Epithelial cell of prostate (primary cell): ENCODE data around the gene AWAT2.
"Not testable (repeated sequence)": the region's sequence is repeated elsewhere in the genome, so short reads cannot be mapped to it uniquely, and the experiment has no call there.

Experiments
- DNase-seq: peaks from one replicate; pipeline ENCODE4 v3.0.0-alpha.2; 2011; ENCODE audit warnings: low read depth, low spot score
- H3K27ac ChIP-seq: fragments of 450-650 bp; 2 replicates; pipeline ENCODE4 v1.5.1; 2017; ENCODE audit warnings: mild to moderate bottlenecking

The AWAT2 gene

GRCh38 chrX:70001708-70002341, 47.9 kb downstream of the AWAT2 start:
- H3K27ac ChIP-seq: no peak overlapping the region
- DNase-seq: no peak

GRCh38 chrX:70001269-70001668, 48.5 kb downstream of the AWAT2 start:
- no peak for DNase-seq
- no peak overlapping the region for H3K27ac ChIP-seq

GRCh38 chrX:69998299-69998698, 51.4 kb downstream of the AWAT2 start:
- DNase-seq, H3K27ac ChIP-seq: not testable (repeated sequence)

GRCh38 chrX:69996113-69996468, 53.6 kb downstream of the AWAT2 start:
- no peak overlapping the region for H3K27ac ChIP-seq
- no peak for DNase-seq

GRCh38 chrX:69995362-69996112, 54.2 kb downstream of the AWAT2 start:
- H3K27ac ChIP-seq: no peak overlapping the region
- DNase-seq: no peak

GRCh38 chrX:69993494-69993893, 56.2 kb downstream of the AWAT2 start:
- no peak for DNase-seq
- H3K27ac ChIP-seq: no peak overlapping the region

GRCh38 chrX:69991685-69992084, 58.1 kb downstream of the AWAT2 start:
- H3K27ac ChIP-seq: no peak overlapping the region
- no peak for DNase-seq
